NCI-H146 treated with DMSO at 0.1 percent for 48 hours (cell line): Measurements from ENCODE around the gene CHCHD6.

Source experiments
- DNase-seq: peaks from one replicate; lab custom pipeline; 2025; ENCODE audit not compliant: unreplicated experiment; lab: John Stamatoyannopoulos, UW

Gene CHCHD6

GRCh38 chr3:127003175-127003555, 299.1 kb downstream of the CHCHD6 start:
- no peak for DNase-seq

- no peak for DNase-seq
These were observed 299.7 kb downstream of the CHCHD6 start for GRCh38 chr3:127003601-127004280.

- no peak for DNase-seq
These were observed 300.8 kb downstream of the CHCHD6 start for GRCh38 chr3:127004641-127005397.

GRCh38 chr3:127005864-127006500, 301.9 kb downstream of the CHCHD6 start:
- no peak for DNase-seq

GRCh38 chr3:127006781-127007436, 302.9 kb downstream of the CHCHD6 start:
- no peak for DNase-seq

GRCh38 chr3:127008236-127008635, 304.2 kb downstream of the CHCHD6 start:
- peak; percentile 65 for DNase-seq

GRCh38 chr3:127009531-127009930, 305.5 kb downstream of the CHCHD6 start:
- no peak for DNase-seq
